Measurements from ENCODE around the gene IRS1. TPM values are rescaled to one million over a fixed set of nuclear protein-coding genes. Genes with fewer than 3 reads are reported as not detected.

The IRS1 gene
- total RNA-seq, 1 donor from 2014 or later, result 19.8 TPM

- no peak for DNase-seq (ENCODE audit: extremely low spot score, unreplicated experiment)
- Mint-ChIP-seq H3K4me1 (ENCODE audit: unreplicated experiment) (peaks cover 29% of the 10 kb centered on the region), H3K27me3 (ENCODE audit: unreplicated experiment) (no peaks in the 10 kb centered on the region), H3K36me3 (ENCODE audit: unreplicated experiment) (peaks cover 14% of the 10 kb centered on the region), H3K9me3 (ENCODE audit: unreplicated experiment) (no peaks in the 10 kb centered on the region), H3K27ac (ENCODE audit: unreplicated experiment) (no peak overlapping the region), H3K4me3 (ENCODE audit: unreplicated experiment) (no peak overlapping the region)
- no peak for TF ChIP-seq CTCF (IDR thresholded peaks at IDR 0.05)
Observed at GRCh38 chr2:226780431-226780830, 19.2 kb downstream of the IRS1 start.

DNA sequence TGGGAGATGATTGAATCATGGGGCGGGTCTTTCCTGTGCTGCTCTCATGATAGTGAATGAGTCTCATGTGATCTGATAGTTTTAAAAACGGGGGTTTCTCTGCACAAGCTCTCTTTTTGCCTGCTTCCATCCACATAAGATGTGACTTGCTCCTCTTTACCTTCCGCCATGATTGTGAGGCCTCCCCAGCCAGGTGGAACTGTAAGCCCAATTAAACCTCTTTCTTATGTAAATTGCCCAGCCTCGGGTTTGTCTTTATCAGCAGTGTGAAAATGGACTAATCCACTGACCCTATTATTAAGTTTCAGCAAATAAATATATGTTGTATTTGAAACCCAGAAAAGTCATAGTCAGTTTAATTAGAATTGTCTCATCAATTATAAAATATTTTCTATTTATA lies 22.0 kb downstream of the IRS1 start:
- Mint-ChIP-seq H3K4me1 (ENCODE audit: unreplicated experiment) (peaks cover 32% of the 10 kb centered on the region), H3K27ac (ENCODE audit: unreplicated experiment) (no peak overlapping the region), H3K27me3 (ENCODE audit: unreplicated experiment) (no peaks in the 10 kb centered on the region), H3K9me3 (ENCODE audit: unreplicated experiment) (peaks cover 13% of the 10 kb centered on the region), H3K4me3 (ENCODE audit: unreplicated experiment) (no peak overlapping the region), H3K36me3 (ENCODE audit: unreplicated experiment) (peaks cover 30% of the 10 kb centered on the region)
- TF ChIP-seq CTCF (IDR thresholded peaks at IDR 0.05), result no peak
- no peak for DNase-seq (ENCODE audit: extremely low spot score, unreplicated experiment)

DNA sequence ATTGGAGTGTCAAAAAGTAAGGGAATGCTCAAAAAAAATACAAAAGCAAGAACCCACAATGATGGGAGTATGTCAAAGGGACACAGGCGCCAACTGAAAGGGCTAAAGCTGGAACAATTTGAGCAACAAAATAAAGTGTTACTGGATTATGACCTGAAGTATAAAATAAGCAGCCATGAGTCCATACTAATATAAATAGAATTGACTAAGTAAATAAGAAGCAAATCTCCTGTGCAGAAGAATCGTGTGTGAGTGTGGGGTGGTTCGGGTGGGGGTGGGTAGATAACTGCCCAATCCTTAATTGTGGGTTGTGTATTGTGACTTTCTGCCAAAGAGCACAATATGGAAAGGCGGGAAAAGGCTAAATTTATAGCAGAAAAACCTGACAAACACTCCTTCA lies 23.5 kb downstream of the IRS1 start:
- Mint-ChIP-seq H3K9me3 (ENCODE audit: unreplicated experiment) (peaks cover 13% of the 10 kb centered on the region), H3K4me3 (ENCODE audit: unreplicated experiment) (no peak overlapping the region), H3K27me3 (ENCODE audit: unreplicated experiment) (no peaks in the 10 kb centered on the region), H3K36me3 (ENCODE audit: unreplicated experiment) (peaks cover 32% of the 10 kb centered on the region), H3K27ac (ENCODE audit: unreplicated experiment) (no peak overlapping the region), H3K4me1 (ENCODE audit: unreplicated experiment) (peaks cover 25% of the 10 kb centered on the region)
- no peak for DNase-seq (ENCODE audit: extremely low spot score, unreplicated experiment)
- no peak for TF ChIP-seq CTCF (IDR thresholded peaks at IDR 0.05)

GRCh38 chr2:226775032-226775509 lies 24.5 kb downstream of the IRS1 start:
- Mint-ChIP-seq H3K4me3 (ENCODE audit: unreplicated experiment) (no peak overlapping the region), H3K27me3 (ENCODE audit: unreplicated experiment) (no peaks in the 10 kb centered on the region), H3K27ac (ENCODE audit: unreplicated experiment) (no peak overlapping the region), H3K9me3 (ENCODE audit: unreplicated experiment) (peaks cover 13% of the 10 kb centered on the region), H3K4me1 (ENCODE audit: unreplicated experiment) (peaks cover 19% of the 10 kb centered on the region), H3K36me3 (ENCODE audit: unreplicated experiment) (peaks cover 39% of the 10 kb centered on the region)
- no peak for DNase-seq (ENCODE audit: extremely low spot score, unreplicated experiment)
- no peak for TF ChIP-seq CTCF (IDR thresholded peaks at IDR 0.05)

GRCh38 chr2:226773291-226773690 lies 26.3 kb downstream of the IRS1 start:
- Mint-ChIP-seq H3K4me3 (ENCODE audit: unreplicated experiment) (no peak overlapping the region), H3K27ac (ENCODE audit: unreplicated experiment) (peak overlapping the region; percentile 52), H3K4me1 (ENCODE audit: unreplicated experiment) (peaks cover 19% of the 10 kb centered on the region), H3K27me3 (ENCODE audit: unreplicated experiment) (no peaks in the 10 kb centered on the region), H3K36me3 (ENCODE audit: unreplicated experiment) (peaks cover 45% of the 10 kb centered on the region), H3K9me3 (ENCODE audit: unreplicated experiment) (peaks cover 13% of the 10 kb centered on the region)
- no peak for TF ChIP-seq CTCF (IDR thresholded peaks at IDR 0.05)
- no peak for DNase-seq (ENCODE audit: extremely low spot score, unreplicated experiment)

Data from osteocyte (in vitro differentiated cells).